ENCODE measurements around the gene MEGF9.
"Not testable (repeated sequence)": the region's sequence is repeated elsewhere in the genome, so short reads cannot be mapped to it uniquely, and the experiment has no call there.

The MEGF9 gene

GRCh38 chr9:120559546-120559945, 154.7 kb downstream of the MEGF9 start:
- DNase-seq (ENCODE audit: low read depth) = no peak
- TF ChIP-seq CTCF (IDR thresholded peaks at IDR 0.05; ENCODE audit: low read depth, low read length, missing control alignments) = no peak

GRCh38 chr9:120558454-120558853, 155.8 kb downstream of the MEGF9 start:
- no peak overlapping the region for H3K4me3 ChIP-seq (ENCODE audit: low read depth, low read length)
- TF ChIP-seq CTCF (IDR thresholded peaks at IDR 0.05; ENCODE audit: low read depth, low read length, missing control alignments) = no peak
- DNase-seq (ENCODE audit: low read depth) = no peak

More at GRCh38 chr9:120559546-120559945, 154.7 kb downstream of the MEGF9 start:
- H3K4me3 ChIP-seq (ENCODE audit: low read depth, low read length) = no peak overlapping the region

GRCh38 chr9:120557205-120557604, 157.1 kb downstream of the MEGF9 start:
- DNase-seq (ENCODE audit: low read depth) = no peak
- TF ChIP-seq CTCF (IDR thresholded peaks at IDR 0.05; ENCODE audit: low read depth, low read length, missing control alignments) = no peak
- H3K4me3 ChIP-seq (ENCODE audit: low read depth, low read length) = no peak overlapping the region

GRCh38 chr9:120556775-120557174, 157.5 kb downstream of the MEGF9 start:
- no peak for TF ChIP-seq CTCF (IDR thresholded peaks at IDR 0.05; ENCODE audit: low read depth, low read length, missing control alignments)
- DNase-seq (ENCODE audit: low read depth) = no peak
- H3K4me3 ChIP-seq (ENCODE audit: low read depth, low read length) = no peak overlapping the region

- no peak for DNase-seq (ENCODE audit: low read depth)
- no peak for TF ChIP-seq CTCF (IDR thresholded peaks at IDR 0.05; ENCODE audit: low read depth, low read length, missing control alignments)
Observed at GRCh38 chr9:120555839-120556238, 158.4 kb downstream of the MEGF9 start.

GRCh38 chr9:120552210-120552704, 162.0 kb downstream of the MEGF9 start:
- not testable (repeated sequence) for H3K4me3 ChIP-seq (ENCODE audit: low read depth, low read length); DNase-seq (ENCODE audit: low read depth)

More at GRCh38 chr9:120555839-120556238, 158.4 kb downstream of the MEGF9 start:
- no peak overlapping the region for H3K4me3 ChIP-seq (ENCODE audit: low read depth, low read length)

Measured in GM12864 (cell line).